Activated naive CD4-positive, alpha-beta T cell treated with Interleukin-2 at 50 U/mL for 16 hours (primary cell): ENCODE results near the gene CXCR5.
A peak's percentile ranks its signal among the peaks of the same experiment; 100 is the strongest.

Source experiments
- DNase-seq: peaks from one replicate; pipeline ENCODE4 v3.0.0-alpha.2; 2020

Gene CXCR5

DNA sequence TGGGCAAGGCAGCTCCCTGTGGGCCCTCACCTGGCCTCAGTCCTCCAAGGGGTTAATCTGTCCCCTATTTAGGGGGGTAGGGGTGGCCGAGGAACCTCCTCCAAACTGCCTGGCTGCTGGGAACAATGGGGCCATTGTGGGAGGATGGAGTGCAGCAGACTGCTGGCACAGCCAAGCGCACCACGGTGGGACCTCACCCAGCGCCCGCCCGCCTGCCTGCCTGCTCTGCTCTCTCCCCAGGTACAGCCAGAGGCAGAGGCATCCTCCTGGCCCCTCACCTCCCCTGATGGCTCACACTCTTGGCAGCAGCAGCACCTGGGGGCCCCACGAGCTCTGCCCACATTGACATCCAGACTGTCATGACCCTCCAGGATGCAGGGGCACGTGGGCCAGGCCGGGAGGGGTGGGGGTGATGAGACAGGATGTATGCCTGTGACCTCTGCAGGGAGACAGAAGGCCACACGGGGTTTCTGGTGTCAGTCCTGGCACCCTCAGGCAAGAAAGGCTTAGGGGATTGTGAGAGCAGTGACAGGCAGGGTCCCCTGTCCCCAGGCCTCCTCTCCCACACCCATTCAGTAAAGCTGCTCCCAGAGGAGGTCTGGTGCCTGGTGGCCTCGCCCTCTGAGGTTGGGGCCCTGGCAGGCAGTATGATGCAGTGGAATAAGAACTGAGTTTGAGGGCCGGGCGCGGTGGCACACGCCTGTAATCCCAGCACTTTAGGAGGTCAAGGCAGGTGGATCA is 30.7 kb downstream of the CXCR5 start:
- peak; percentile 66 for DNase-seq

DNA sequence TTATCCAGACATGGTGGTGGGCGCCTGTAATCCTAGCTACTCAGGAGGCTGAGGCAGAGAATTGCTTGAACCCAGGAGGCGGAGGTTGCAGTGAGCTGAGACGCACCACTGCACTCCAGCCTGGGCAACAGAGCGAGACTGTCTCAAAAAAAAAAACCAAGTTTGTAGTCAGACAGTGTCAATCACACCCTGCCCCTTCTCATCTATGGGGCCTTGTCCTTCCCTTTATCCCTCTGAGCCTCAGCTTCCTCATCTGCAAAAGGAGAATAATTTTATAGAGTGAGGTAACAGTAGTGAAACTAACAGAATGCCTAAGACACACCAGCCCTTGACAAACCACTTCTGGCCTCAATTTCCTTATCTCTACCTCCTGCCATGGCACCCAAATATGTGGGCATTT is 31.3 kb downstream of the CXCR5 start:
- no peak for DNase-seq

DNA sequence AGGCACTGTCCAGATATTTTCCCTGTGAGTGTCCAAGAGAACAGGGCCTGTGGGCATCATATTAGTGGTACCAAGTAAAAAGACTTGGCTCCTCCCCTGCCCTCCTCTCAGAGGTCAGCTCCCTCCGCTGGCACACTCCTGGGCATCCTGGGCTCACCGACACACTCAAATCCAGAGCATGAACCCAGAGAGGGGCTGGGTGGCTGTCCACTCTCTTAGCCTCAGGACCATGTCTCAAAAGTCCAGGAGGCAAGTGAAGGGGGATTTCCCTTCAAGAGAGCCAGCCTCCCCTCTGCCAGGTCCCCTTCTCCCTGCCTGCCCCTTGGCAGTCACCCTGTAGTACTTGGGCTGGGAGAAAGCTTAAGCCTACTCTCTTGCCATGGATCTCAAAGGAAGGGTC is 31.7 kb downstream of the CXCR5 start:
- no peak for DNase-seq

- DNase-seq: no peak
Observed at GRCh38 chr11:118915941-118916841, 32.5 kb downstream of the CXCR5 start.

DNA sequence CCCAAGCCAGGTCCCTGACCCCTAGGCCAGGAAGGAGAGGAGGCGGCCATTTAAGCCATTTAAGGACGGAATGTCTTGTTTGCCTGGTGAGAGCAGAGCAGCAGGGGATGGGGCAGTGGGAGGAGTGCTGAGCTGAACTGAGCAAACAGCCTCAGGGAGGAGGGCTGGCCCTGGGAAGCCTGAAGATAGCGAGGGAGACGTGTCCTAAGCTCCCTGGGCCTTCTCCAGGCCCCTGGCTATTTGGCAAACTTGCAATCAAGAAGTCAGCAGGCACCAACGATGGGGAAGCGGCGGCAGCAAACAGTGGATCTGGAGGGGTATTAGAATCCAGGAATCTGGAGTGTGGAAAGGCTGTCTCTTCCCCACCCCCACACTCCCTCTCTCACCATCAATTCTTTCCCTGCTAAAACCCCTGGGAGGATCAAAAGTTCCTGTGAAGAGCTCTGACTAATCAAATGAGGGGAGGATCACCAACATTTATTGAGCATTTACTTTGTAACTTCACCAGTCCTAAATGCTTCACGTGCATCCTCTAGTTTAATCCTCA is 33.2 kb downstream of the CXCR5 start:
- no peak for DNase-seq

GRCh38 chr11:118917481-118918127 is 33.9 kb downstream of the CXCR5 start:
- peak; percentile 65 for DNase-seq

- DNase-seq: peak; percentile 30
Observed at GRCh38 chr11:118918128-118918685, 34.5 kb downstream of the CXCR5 start.

- DNase-seq: no peak
Observed at GRCh38 chr11:118918686-118919280, 35.1 kb downstream of the CXCR5 start.

- DNase-seq: no peak
Observed at GRCh38 chr11:118921121-118921928, 37.6 kb downstream of the CXCR5 start.

DNA sequence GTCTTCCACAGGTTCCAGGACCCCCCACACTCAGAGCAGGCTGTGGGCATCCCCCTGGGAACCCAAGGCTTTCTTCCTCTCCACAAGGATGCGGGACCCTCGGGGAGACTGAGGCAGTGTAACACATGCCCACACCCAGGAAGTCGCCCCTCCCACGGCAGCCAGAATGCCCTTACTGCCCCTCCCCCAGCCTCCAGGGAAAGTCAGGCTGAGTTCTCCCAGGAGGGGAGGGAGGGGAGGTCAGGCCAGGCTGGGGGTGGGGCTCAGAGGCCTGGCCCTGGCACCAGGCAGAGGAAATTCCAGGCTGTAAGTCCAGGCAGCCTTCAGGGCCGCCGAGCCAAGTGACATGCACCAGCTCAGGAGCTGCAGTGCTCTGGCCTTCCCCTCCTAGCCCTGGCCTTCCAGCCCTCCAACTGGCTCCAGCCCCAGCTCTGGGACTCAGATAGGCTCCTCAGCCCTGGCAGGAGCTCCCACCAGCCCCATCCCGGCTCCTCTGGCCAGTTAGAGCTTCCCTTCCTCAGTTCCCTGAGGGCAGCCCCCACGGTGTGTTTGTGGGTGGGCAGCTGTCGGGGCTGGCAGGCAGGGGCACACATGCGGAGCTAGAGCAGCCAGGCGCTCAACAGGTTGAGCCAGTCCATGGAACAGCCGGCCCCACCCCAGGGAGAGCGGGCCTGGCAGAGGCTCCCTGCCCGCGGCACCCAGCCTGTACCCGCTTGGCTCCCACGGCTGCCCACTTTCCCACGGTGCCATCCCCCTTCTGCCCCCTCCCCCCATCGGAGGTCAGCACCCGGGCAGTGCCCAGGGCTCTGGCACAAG is 38.4 kb downstream of the CXCR5 start:
- DNase-seq: no peak

DNA sequence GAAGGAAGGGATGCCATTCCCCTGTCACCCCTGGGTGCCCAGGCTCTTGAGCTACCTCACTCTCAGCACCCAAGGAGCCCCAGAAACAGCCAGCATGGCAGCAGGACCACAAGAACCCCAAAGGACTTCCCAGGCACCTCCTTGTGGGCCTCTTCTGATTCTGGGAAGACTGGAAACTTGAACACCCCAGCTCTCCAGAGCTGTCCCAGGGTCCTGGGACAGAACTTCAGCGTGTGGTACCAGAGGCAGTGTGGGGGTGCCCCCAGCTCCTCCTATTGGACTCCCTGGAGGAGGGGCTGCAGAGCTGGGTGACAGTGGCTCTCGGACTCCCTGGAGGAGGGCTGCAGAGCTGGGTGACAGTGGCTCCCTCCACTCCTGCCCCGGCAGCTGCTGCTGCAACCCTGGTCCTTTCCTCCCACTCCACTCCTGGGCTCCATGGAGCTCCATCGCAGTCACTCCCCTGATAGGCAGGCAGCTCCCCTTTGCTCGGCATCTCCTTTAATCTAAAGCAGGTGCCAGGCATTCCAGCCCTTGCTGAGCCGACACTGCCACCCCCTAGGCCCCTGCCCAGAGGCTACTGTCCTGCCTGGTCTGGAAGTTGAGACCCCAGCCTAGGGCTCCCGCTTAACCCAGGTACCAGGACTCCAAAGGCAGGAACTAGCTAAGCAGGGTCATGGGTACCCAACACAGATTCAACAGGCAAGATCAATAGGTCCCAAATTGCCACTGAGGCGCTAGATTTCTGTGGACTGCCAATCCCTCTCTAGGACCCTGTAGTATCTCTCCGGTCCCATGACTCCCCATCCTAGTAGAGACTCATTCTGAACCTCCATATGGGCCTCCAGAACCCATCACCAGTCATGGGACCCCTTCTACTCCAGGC is 39.3 kb downstream of the CXCR5 start:
- no peak for DNase-seq

GRCh38 chr11:118923721-118924587 is 40.3 kb downstream of the CXCR5 start:
- peak; percentile 14 for DNase-seq

- peak; percentile 58 for DNase-seq
Observed at GRCh38 chr11:118924591-118925585, 41.2 kb downstream of the CXCR5 start.

GRCh38 chr11:118927554-118928100 is 43.9 kb downstream of the CXCR5 start:
- no peak for DNase-seq

DNA sequence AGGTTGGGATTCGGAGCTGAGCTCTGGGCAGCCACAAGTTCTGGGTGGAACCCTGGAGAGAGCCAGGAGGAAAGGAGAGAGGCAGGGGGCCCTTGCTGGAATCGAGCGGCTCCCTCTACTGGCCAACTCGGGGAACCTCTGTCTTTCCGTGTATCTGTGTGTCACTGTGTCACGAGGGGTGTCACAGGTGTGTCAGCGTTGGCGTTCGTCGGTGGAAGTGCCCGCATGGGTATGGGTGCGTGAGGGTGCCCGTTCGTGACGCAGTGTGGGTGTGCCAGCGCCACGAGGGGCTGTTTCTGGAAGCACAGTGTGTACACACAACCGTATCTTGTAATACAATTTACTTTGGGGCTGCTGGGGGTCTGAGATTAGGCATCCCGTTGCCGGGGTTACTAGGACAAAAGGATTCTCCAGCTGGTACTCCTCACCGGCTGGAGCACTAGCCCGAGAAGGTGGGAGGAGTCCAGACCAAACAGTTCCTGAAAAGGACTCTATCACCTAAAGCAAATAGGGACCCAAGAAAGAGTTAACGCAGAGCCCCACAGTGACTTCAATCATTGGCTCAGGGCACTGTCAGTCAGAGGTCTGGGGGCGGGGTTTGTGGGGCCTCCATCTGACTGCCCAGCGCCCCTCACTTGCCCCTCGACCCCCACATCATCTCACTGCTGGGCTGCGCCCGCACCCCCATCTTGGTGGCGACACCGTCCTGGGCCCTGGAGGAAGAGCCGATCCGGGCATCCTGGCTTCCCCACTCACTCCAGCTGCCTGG is 44.6 kb downstream of the CXCR5 start:
- DNase-seq: peak; percentile 94

DNA sequence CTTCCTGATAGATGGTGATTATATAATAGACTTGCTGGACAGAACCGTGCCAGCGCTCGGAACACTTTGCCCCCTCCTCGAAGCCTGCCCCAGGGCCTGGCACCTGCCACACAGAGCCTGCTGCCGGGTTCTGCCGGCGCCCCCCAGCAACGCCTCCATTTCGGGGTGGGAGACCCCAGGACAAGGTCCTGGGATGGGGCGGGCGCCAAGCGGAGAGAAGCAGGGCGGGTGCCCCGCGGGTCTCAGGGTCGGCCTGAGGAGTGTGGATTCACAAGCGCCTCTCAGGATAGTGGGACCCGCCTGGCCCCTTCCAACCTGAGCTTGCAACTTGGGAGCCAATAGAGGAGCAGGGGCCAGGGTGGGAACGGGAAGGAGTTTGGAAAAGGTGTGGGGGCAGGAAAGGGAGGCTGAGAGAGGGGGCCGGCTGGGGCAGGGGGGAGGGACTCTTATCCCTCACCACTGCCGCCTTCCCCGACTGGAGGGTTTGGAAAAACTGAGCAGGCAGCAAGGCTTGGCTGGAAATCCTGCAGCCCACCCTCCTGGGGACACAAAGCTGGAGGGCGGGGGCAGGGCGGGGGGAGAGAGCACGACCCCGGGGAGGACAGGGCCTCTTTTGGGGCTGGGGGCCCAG is 45.3 kb downstream of the CXCR5 start:
- DNase-seq: peak; percentile 59
